Measurements from ENCODE around the gene SPRYD3. TPM values are rescaled to one million over a fixed set of nuclear protein-coding genes. Genes with fewer than 3 reads are reported as not detected.

Gene SPRYD3
- total RNA-seq, 1 donor from 2014 or later, result 17.9 TPM

DNA sequence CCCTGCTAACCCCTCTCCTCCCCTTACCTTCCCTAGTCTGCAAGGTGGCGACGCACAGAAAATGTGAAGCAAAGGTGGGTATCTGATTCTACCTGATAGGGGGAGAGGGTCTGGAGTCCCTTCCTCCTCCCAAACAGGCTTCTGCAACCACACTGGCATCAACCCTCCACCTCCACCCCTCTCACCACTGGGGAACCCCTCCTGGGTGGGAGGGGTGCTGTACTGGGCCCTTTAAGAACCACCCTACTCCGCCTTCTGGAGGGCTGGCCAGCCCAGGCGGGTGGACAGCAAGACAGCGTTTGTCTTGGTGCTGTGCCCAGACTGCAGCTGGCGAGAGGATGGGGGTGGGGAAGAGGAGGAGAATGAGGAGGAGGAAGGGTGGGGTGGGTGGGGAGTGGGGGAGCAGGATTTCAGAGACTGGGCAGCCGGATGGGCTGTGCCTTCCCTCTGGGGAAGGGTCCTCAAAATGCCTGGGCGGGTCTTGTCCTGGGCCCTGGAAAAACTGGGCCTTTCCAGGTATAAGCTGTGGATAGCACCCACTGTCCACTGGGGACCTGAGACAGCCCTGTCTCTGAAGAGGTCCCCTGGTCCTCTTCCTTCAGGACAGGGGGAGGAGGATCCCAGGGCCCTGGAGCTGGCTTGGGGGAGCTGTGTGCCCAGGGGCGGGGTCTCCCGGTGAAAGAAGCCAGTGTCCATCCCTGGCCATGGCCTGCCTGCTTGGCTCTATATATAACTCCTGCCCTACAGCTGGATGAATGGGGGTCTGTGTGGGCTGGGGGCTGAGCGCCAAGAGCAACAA is 26.6 kb downstream of the SPRYD3 start:
- DNase-seq (ENCODE audit: low spot score, unreplicated experiment), result no peak
- Mint-ChIP-seq H3K9me3 (ENCODE audit: low read depth) (no peaks in the 10 kb centered on the region), H3K27me3 (peaks cover 4% of the 10 kb centered on the region), H3K36me3 (ENCODE audit: insufficient read depth) (no peaks in the 10 kb centered on the region), H3K4me1 (ENCODE audit: low read depth) (peaks cover 21% of the 10 kb centered on the region), H3K27ac (no peak overlapping the region), H3K4me3 (ENCODE audit: low read depth) (no peak overlapping the region)
- TF ChIP-seq, protein P1, sequence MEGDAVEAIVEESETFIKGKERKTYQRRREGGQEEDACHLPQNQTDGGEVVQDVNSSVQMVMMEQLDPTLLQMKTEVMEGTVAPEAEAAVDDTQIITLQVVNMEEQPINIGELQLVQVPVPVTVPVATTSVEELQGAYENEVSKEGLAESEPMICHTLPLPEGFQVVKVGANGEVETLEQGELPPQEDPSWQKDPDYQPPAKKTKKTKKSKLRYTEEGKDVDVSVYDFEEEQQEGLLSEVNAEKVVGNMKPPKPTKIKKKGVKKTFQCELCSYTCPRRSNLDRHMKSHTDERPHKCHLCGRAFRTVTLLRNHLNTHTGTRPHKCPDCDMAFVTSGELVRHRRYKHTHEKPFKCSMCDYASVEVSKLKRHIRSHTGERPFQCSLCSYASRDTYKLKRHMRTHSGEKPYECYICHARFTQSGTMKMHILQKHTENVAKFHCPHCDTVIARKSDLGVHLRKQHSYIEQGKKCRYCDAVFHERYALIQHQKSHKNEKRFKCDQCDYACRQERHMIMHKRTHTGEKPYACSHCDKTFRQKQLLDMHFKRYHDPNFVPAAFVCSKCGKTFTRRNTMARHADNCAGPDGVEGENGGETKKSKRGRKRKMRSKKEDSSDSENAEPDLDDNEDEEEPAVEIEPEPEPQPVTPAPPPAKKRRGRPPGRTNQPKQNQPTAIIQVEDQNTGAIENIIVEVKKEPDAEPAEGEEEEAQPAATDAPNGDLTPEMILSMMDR (IDR thresholded peaks at IDR 0.05; ENCODE audit: unreplicated experiment), result no peak

DNA sequence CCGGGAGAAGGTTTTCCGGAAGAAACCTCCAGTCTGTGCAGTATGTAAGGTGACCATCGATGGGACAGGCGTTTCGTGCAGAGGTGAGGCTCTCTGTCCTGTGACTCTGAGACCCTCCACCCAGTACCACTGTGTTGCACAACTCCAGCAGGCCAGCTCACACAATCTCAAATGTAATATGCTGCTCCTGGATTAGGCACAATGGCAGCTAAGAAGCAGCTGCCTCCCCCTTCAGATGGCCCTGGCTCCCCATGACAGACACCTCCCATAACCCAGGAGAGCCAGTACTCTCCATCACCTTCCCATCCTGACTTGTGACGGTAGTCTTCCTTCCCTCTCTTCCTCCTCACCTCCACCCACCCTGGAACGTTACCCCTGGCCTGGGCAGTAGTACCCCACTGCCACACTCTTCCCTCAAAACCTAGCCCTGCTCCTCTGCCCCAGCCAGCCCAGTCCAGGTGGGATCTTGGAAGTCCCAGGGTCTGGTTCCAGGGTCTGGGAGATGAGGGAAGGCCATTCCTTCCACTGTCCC is 27.2 kb downstream of the SPRYD3 start:
- peaks cover 2% of the 10 kb centered on the region for H3K27me3 Mint-ChIP-seq
- H3K36me3 Mint-ChIP-seq (ENCODE audit: insufficient read depth), result no peaks in the 10 kb centered on the region
- H3K27ac Mint-ChIP-seq, result no peak overlapping the region
- no peaks in the 10 kb centered on the region for H3K9me3 Mint-ChIP-seq (ENCODE audit: low read depth)
- H3K4me3 Mint-ChIP-seq (ENCODE audit: low read depth), result no peak overlapping the region
- no peak for DNase-seq (ENCODE audit: low spot score, unreplicated experiment)
- peaks cover 21% of the 10 kb centered on the region for H3K4me1 Mint-ChIP-seq (ENCODE audit: low read depth)
- TF ChIP-seq, protein P1 (IDR thresholded peaks at IDR 0.05; ENCODE audit: unreplicated experiment), result no peak

DNA sequence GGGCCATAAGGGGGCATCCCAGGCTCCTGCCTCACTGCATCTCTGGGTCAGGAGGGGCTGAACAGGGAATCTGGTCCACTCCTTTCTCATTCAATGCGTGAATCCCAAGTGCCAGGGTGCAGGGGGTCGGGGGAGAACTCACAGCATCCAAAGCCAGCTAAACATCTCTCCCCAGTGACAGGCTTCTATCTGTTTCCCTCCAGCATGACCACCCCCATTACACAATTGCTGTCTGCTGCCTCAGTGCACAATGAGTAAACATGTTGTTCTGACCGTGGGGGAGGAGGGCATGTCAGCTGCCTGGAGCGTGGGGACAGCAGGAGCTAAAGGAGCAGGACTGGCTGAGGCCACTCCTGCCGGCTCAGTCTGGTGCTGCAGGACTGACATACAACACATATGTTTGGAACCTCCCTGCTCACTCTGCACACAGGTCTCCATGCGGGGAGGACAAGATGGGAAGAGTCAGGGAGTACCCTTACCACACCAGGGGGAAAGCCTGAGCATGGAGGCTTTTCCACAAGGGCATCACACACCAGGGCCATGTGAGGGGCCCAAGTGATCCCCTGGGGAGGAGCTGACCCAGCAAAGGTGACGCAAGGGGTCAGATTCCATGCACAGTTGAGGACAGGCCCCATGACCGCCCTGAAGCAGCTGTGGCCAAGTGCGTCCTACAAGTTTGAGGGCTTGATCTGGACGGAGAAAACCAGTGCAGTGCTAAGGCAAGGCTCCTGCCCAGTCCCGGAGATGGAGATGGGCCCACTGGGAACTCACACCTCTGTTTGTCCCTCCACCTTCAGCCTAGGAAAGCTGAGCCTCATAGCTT is 27.9 kb downstream of the SPRYD3 start:
- H3K27me3 Mint-ChIP-seq, result peaks cover 2% of the 10 kb centered on the region
- TF ChIP-seq, protein P1 (IDR thresholded peaks at IDR 0.05; ENCODE audit: unreplicated experiment), result no peak
- peaks cover 23% of the 10 kb centered on the region for H3K4me1 Mint-ChIP-seq (ENCODE audit: low read depth)
- H3K9me3 Mint-ChIP-seq (ENCODE audit: low read depth), result no peaks in the 10 kb centered on the region
- no peak for DNase-seq (ENCODE audit: low spot score, unreplicated experiment)
- peak overlapping the region; percentile 76 for H3K27ac Mint-ChIP-seq
- no peaks in the 10 kb centered on the region for H3K36me3 Mint-ChIP-seq (ENCODE audit: insufficient read depth)
- H3K4me3 Mint-ChIP-seq (ENCODE audit: low read depth), result no peak overlapping the region

DNA sequence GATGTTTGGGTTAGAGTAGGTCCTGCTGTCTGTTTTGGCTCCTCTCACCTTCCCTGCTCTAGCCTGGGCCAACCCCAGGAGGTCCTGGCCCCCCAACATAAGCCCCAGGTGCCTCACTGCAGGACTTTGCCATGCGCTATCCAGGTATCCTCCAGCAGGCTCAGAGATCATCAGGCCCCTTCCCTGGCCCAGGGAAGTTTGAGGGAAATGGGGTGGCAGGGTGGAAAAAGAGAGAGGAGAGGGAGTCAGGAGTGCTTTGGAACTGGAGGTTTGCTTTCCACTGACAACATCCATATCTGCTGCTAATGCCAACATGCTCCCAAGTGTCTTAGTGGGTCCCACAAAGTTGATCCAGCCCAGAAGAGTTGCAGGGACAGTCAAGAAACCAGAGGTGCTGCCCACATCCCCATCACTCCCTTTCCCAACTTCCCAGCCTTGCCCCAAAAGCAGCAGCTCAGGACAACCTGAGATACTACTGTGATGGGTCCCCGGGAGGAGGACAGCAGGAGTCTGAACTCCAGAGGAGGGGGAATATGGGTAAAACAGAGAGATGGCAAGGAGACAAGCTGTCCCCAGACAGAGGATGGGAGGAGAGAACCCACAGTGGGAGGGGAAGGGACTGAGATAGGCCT is 28.6 kb downstream of the SPRYD3 start:
- Mint-ChIP-seq H3K27me3 (peaks cover 2% of the 10 kb centered on the region), H3K9me3 (ENCODE audit: low read depth) (no peaks in the 10 kb centered on the region), H3K27ac (no peak overlapping the region), H3K36me3 (ENCODE audit: insufficient read depth) (no peaks in the 10 kb centered on the region), H3K4me1 (ENCODE audit: low read depth) (peaks cover 30% of the 10 kb centered on the region), H3K4me3 (ENCODE audit: low read depth) (no peak overlapping the region)
- no peak for DNase-seq (ENCODE audit: low spot score, unreplicated experiment)
- TF ChIP-seq, protein P1 (IDR thresholded peaks at IDR 0.05; ENCODE audit: unreplicated experiment), result no peak

All from progenitor cell of endocrine pancreas (in vitro differentiated cells).